Measurements from ENCODE around the gene PRRG2.

PRRG2 gene

GRCh38 chr19:49557641-49558325, 23.3 kb upstream of the PRRG2 start:
- DNase-seq (ENCODE audit: low read depth in 2 of 2) = no peak

GRCh38 chr19:49558591-49558990, 22.5 kb upstream of the PRRG2 start:
- no peak for DNase-seq (ENCODE audit: low read depth in 2 of 2)

- no peak for DNase-seq (ENCODE audit: low read depth in 2 of 2)
Observed at GRCh38 chr19:49559443-49559842, 21.7 kb upstream of the PRRG2 start.

GRCh38 chr19:49559928-49560327, 21.2 kb upstream of the PRRG2 start:
- DNase-seq (ENCODE audit: low read depth in 2 of 2) = no peak

GRCh38 chr19:49560358-49560900, 20.7 kb upstream of the PRRG2 start:
- DNase-seq (ENCODE audit: low read depth in 2 of 2) = no peak

- no peak for DNase-seq (ENCODE audit: low read depth in 2 of 2)
Observed at GRCh38 chr19:49564616-49565045, 16.5 kb upstream of the PRRG2 start.

GRCh38 chr19:49565261-49565660, 15.9 kb upstream of the PRRG2 start:
- DNase-seq (ENCODE audit: low read depth in 2 of 2) = no peak

GRCh38 chr19:49566302-49566701, 14.8 kb upstream of the PRRG2 start:
- DNase-seq (ENCODE audit: low read depth in 2 of 2) = no peak

GRCh38 chr19:49567861-49568441, 13.2 kb upstream of the PRRG2 start:
- no peak for DNase-seq (ENCODE audit: low read depth in 2 of 2)

GRCh38 chr19:49570138-49570856, 10.8 kb upstream of the PRRG2 start:
- no peak for DNase-seq (ENCODE audit: low read depth in 2 of 2)

GRCh38 chr19:49570997-49571676, 10.0 kb upstream of the PRRG2 start:
- no peak for DNase-seq (ENCODE audit: low read depth in 2 of 2)

GRCh38 chr19:49573009-49573408, 8.1 kb upstream of the PRRG2 start:
- DNase-seq (ENCODE audit: low read depth in 2 of 2) = no peak

- no peak for DNase-seq (ENCODE audit: low read depth in 2 of 2)
Observed at GRCh38 chr19:49573425-49573824, 7.7 kb upstream of the PRRG2 start.

- no peak for DNase-seq (ENCODE audit: low read depth in 2 of 2)
Observed at GRCh38 chr19:49574206-49574755, 6.8 kb upstream of the PRRG2 start.

- DNase-seq (ENCODE audit: low read depth in 2 of 2) = no peak
Observed at GRCh38 chr19:49579193-49579592, 1.9 kb upstream of the PRRG2 start.

- DNase-seq (ENCODE audit: low read depth in 2 of 2) = no peak
Observed at GRCh38 chr19:49579947-49580263, 1.2 kb upstream of the PRRG2 start.

GRCh38 chr19:49580264-49581006, 681 bp upstream of the PRRG2 start, which contains the start of gene NOSIP:
Gene NOSIP (minus strand): TSS chr19:49580556. CDS start chr19:49560691, 19,865 bp downstream.
- DNase-seq (ENCODE audit: low read depth in 2 of 2) = peak; percentile 95 to 97

- no peak for DNase-seq (ENCODE audit: low read depth in 2 of 2)
Observed at GRCh38 chr19:49583239-49583638, 2.1 kb downstream of the PRRG2 start.

GRCh38 chr19:49585023-49585422, 3.9 kb downstream of the PRRG2 start:
- no peak for DNase-seq (ENCODE audit: low read depth in 2 of 2)

GRCh38 chr19:49587227-49587626, 6.1 kb downstream of the PRRG2 start:
- DNase-seq (ENCODE audit: low read depth in 2 of 2) = no peak

All from stimulated activated CD4-positive, alpha-beta T cell treated with anti-CD3 and anti-CD28 coated beads, Interleukin-15, amount 100 ng/mL, for 48 hours (primary cell).